Neuronal stem cell (in vitro differentiated cells): Measurements from ENCODE around the gene ADAM12.

ENCODE experiments used
- DNase-seq: peaks from one replicate; pipeline ENCODE4 v3.0.0-alpha.2; 2013; ENCODE audit warnings: low spot score
- H2AFZ ChIP-seq: one replicate; pipeline ENCODE4 v1.6.1; 2013; ENCODE audit warnings: mild to moderate bottlenecking, low read length, inconsistent platforms
- H2AK5ac ChIP-seq: 2 replicates; pipeline ENCODE4 v1.6.1; 2013; ENCODE audit warnings: low read depth, mild to moderate bottlenecking, inconsistent platforms, low read length, moderate library complexity, mixed read lengths
- H2BK120ac ChIP-seq: 2 replicates; pipeline ENCODE4 v1.6.1; 2013; ENCODE audit warnings: low read depth, mild to moderate bottlenecking, inconsistent platforms, low read length, moderate library complexity, mixed read lengths
- H2BK12ac ChIP-seq: one replicate; pipeline ENCODE4 v1.6.1; 2013; ENCODE audit warnings: low read length, inconsistent platforms
- H2BK15ac ChIP-seq: 2 replicates; pipeline ENCODE4 v1.6.1; 2013; ENCODE audit warnings: mild to moderate bottlenecking, low read length, inconsistent platforms, mixed read lengths
- H2BK5ac ChIP-seq: one replicate; pipeline ENCODE4 v1.6.1; 2013; ENCODE audit warnings: inconsistent platforms, mild to moderate bottlenecking, low read length, moderate library complexity
- H3K14ac ChIP-seq: one replicate; pipeline ENCODE4 v1.6.1; 2013; ENCODE audit warnings: low read length, inconsistent platforms
- H3K18ac ChIP-seq: 2 replicates; pipeline ENCODE4 v1.6.1; 2013; ENCODE audit warnings: low read length, inconsistent platforms
- H3K23ac ChIP-seq: 2 replicates; pipeline ENCODE4 v1.6.1; 2013; ENCODE audit warnings: low read depth, mild to moderate bottlenecking, mixed read lengths, low read length, inconsistent platforms; ENCODE audit not compliant: poor library complexity
- H3K27ac ChIP-seq: replicated peaks from 3 replicates; pipeline ENCODE4 v1.5.1; 2013; ENCODE audit warnings: low read length, inconsistent platforms
- H3K27me3 ChIP-seq, 3 experiments: 2 replicates each; pipeline ENCODE4 v1.6.1; 2013; ENCODE audit warnings: low read length in 3 of 3, mild to moderate bottlenecking in 2 of 3, inconsistent platforms in 1 of 3, low read depth in 1 of 3, mixed read lengths in 1 of 3, moderate library complexity in 1 of 3; ENCODE audit not compliant: control insufficient read depth in 3 of 3, insufficient read depth in 3 of 3
- H3K36me3 ChIP-seq, 2 donors: replicated peaks in 1 of 2; 2 replicates each; pipeline ENCODE4 v1.6.1; 2013; ENCODE audit warnings: low read length in 2 of 2; ENCODE audit not compliant: control insufficient read depth in 2 of 2, insufficient read depth in 2 of 2
- H3K4ac ChIP-seq: 2 replicates; pipeline ENCODE4 v1.6.1; 2013; ENCODE audit warnings: inconsistent platforms, mild to moderate bottlenecking, low read length, moderate library complexity
- H3K4me1 ChIP-seq, 2 donors: 1 replicate in 1 of 2; 2 replicates in 1 of 2; pipeline ENCODE4 v1.6.1; 2013; ENCODE audit warnings: low read length in 2 of 2, low read depth in 1 of 2; ENCODE audit not compliant: control insufficient read depth in 2 of 2, insufficient read depth in 1 of 2
- H3K4me2 ChIP-seq: one replicate; pipeline ENCODE4 v1.6.1; 2013; ENCODE audit warnings: mild to moderate bottlenecking, low read length, inconsistent platforms; ENCODE audit not compliant: insufficient read depth, poor library complexity, severe bottlenecking
- H3K4me3 ChIP-seq, 2 donors: 2 replicates each; pipeline ENCODE4 v1.5.1; 2013; ENCODE audit warnings: low read length in 2 of 2, mild to moderate bottlenecking in 2 of 2, inconsistent platforms in 1 of 2, moderate library complexity in 1 of 2
- H3K79me1 ChIP-seq: one replicate; pipeline ENCODE4 v1.6.1; 2013; ENCODE audit warnings: low read depth, mild to moderate bottlenecking, inconsistent platforms, low read length, moderate library complexity
- H3K9ac ChIP-seq: one replicate; pipeline ENCODE4 v1.6.1; 2013; ENCODE audit warnings: mild to moderate bottlenecking, low read depth, low read length, inconsistent platforms; ENCODE audit not compliant: poor library complexity
- H3K9me3 ChIP-seq, 2 donors: replicated peaks in 1 of 2; 2 replicates each; pipeline versions ENCODE3 to v1.6.1; 2013; ENCODE audit warnings: low read length in 2 of 2, mild to moderate bottlenecking in 2 of 2, inconsistent platforms in 1 of 2, low read depth in 1 of 2, mixed read lengths in 1 of 2, moderate library complexity in 1 of 2; ENCODE audit not compliant: control insufficient read depth in 2 of 2, insufficient read depth in 1 of 2
- H4K8ac ChIP-seq: one replicate; pipeline ENCODE4 v1.6.1; 2013; ENCODE audit warnings: low read depth, mild to moderate bottlenecking, inconsistent platforms, low read length, moderate library complexity
- H4K91ac ChIP-seq: one replicate; pipeline ENCODE4 v1.6.1; 2013; ENCODE audit warnings: low read length, low read depth, mild to moderate bottlenecking, inconsistent platforms; ENCODE audit not compliant: poor library complexity
- WGBS, 2 donors: extraction: QIAGEN DNeasy Blood & Tissue Kit; methylation state at CpG; one replicate each; pipeline ENCODE4 v1.1.7; 2013; ENCODE audit warnings: missing lambda C conversion rate in 2 of 2, mixed read lengths in 1 of 2; ENCODE audit not compliant: insufficient read length in 2 of 2, insufficient replicate concordance in 1 of 2; ENCODE audit errors: extremely low coverage in 2 of 2; 5-methylcytosine and 5-hydroxymethylcytosine counted together

The ADAM12 gene

DNA sequence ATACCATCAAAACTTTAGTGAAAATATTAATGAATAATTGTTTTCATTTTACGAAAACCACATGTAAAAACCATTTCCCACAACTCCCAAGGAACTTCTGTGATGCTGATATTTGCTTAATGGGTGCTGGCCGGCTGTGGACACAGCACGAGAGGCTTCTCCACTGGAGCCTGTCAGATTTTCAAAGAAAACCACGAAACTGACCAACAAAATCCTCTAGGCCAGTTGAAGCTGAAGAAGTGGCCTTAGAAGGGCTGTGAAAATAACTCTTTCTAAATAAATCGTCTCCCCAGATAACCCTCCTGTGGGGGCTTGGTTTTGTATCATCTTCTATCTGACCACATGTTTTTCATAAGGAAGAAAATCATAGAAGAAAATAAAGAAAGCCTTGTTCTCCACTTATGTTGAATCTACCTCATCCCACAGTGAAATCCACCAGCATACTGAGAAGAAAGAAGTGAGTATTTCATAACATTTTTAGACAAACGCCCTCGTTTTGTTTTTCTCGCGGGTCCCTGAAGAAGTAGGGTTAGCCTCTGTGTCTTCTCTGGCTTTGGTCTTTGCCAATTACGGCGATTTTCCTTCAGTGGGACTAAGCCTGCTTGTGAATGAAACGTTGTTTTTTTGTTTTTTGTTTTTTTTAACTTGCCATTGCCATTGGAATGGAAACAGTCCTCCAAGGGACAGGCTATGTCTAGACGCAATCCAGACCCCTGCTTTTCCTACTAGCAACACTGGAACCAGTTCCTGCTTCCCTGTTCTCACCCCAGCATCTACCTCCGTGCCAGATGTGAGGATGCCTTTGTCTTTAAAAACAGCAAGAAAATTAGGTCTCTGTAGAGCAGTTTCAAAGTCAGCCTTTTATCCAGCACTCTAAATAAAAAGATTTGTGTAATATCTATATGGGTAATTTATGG, 123.9 kb downstream of the ADAM12 start:
- Histone ChIP-seq H4K8ac (no peak overlapping the region), H4K91ac (no peak overlapping the region), H2AFZ (no peak overlapping the region), H3K27ac (no peak overlapping the region), H3K4ac (no peak overlapping the region), H2BK120ac (no peak overlapping the region), H2AK5ac (no peak overlapping the region), H3K36me3 (no peaks in the 10 kb centered on the region), H3K9me3 (peaks cover 8 to 13% of the 10 kb centered on the region in 2 donors), H3K18ac (no peak overlapping the region), H2BK12ac (no peak overlapping the region), H3K14ac (no peak overlapping the region), H2BK15ac (no peak overlapping the region), H3K79me1 (no peaks in the 10 kb centered on the region), H2BK5ac (no peak overlapping the region), H3K4me1 (peaks cover 0 to 2% of the 10 kb centered on the region in 2 donors), H3K9ac (no peak overlapping the region), H3K27me3 (peaks cover 0 to 2% (median 0%) of the 10 kb centered on the region in 3 experiments), H3K4me2 (no peak overlapping the region), H3K4me3 (no peak overlapping the region), H3K23ac (no peak overlapping the region)
- DNase-seq: no peak
- no CpG with 5 or more reads among the region's 14 CpGs for WGBS, 2 donors

DNA sequence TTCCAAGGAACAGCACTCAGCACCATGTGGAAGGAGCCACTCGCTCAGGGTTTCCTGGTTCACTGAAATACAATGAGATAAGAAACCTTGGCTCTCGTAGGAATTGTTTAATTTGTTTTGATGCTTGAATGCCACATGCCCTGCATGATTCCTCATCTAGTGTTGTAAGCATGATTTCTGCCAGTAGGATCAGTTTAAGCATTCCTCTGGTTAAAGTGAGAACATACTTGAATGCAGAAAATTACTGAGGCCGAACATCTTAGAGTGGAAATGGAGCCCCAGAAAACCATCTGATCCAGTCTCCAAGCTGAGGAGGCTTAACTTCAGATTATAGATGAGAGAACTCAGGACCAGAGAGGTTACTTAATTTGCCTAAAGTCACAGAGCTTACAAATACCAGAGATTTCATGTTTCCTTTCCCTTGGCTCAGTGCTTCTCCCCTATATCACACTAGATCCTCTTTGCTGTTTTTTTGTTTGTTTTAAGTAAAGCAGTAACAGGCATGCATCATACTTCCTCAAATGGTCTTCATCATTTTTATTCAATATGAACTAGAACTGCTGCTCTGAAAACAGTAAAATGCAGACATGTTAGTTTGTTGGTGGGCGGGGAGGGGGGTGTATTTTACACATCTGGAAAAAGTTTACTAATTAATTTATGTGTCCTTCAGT, 125.1 kb downstream of the ADAM12 start:
- no peak overlapping the region for H3K4me3 ChIP-seq
- H3K4me1 ChIP-seq: peaks cover 0 to 2% of the 10 kb centered on the region in 2 donors
- H3K18ac ChIP-seq: no peak overlapping the region
- H3K23ac ChIP-seq: no peak overlapping the region
- H3K9me3 ChIP-seq: peaks cover 8 to 13% of the 10 kb centered on the region in 2 donors
- no CpG with 5 or more reads among the region's 4 CpGs for WGBS, 2 donors
- no peak overlapping the region for H3K14ac ChIP-seq
- H3K4me2 ChIP-seq: no peak overlapping the region
- H2BK5ac ChIP-seq: no peak overlapping the region
- no peak overlapping the region for H3K27ac ChIP-seq
- H2AFZ ChIP-seq: no peak overlapping the region
- H2BK12ac ChIP-seq: no peak overlapping the region
- H3K9ac ChIP-seq: no peak overlapping the region
- no peak overlapping the region for H4K8ac ChIP-seq
- H3K79me1 ChIP-seq: no peaks in the 10 kb centered on the region
- no peaks in the 10 kb centered on the region for H3K36me3 ChIP-seq
- DNase-seq: no peak
- H2BK120ac ChIP-seq: no peak overlapping the region
- H3K27me3 ChIP-seq: no peaks in the 10 kb centered on the region
- no peak overlapping the region for H4K91ac ChIP-seq
- no peak overlapping the region for H2AK5ac ChIP-seq
- H3K4ac ChIP-seq: no peak overlapping the region
- H2BK15ac ChIP-seq: no peak overlapping the region

DNA sequence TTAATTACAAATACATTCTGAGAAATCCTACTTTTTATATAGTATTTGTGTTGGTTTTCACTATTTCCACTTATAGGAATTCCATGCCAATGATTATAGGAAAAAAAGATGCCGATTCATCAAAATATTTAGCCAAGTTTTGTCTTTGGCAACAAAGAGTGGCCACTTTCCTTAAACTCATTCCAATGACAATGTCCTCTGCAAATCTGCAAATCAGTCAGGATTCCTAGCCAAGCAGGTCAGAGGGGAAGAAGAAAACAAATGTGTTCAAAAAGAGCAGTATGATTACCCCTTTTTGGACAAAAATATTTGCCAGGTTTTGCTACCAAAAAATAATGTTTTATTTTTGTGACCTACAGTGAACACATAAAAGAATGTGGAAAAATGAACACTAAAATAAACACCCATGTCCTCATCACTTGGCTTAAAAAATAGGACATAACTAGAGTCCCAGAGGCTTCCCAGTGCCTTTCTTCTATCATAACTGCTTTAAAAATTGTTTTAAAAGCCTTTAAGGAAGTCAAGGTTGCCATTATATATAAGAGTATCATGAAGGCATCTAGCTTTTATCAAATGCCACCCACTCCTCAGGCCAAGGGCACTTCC, 125.9 kb downstream of the ADAM12 start:
- Histone ChIP-seq H2AK5ac (no peak overlapping the region), H3K4me1 (peaks cover 0 to 2% of the 10 kb centered on the region in 2 donors), H2BK120ac (no peak overlapping the region), H3K9me3 (peaks cover 8 to 13% of the 10 kb centered on the region in 2 donors), H3K9ac (no peak overlapping the region), H3K36me3 (no peaks in the 10 kb centered on the region), H3K14ac (no peak overlapping the region), H3K4me2 (no peak overlapping the region), H3K27ac (no peak overlapping the region), H3K23ac (no peak overlapping the region), H2AFZ (no peak overlapping the region), H2BK5ac (no peak overlapping the region), H2BK15ac (no peak overlapping the region), H3K27me3 (no peaks in the 10 kb centered on the region), H3K4me3 (no peak overlapping the region), H3K18ac (no peak overlapping the region), H4K91ac (no peak overlapping the region), H3K4ac (no peak overlapping the region), H4K8ac (no peak overlapping the region), H2BK12ac (no peak overlapping the region), H3K79me1 (no peaks in the 10 kb centered on the region)
- no CpG with 5 or more reads among the region's 1 CpG for WGBS, 2 donors
- DNase-seq: no peak
